Gastroesophageal sphincter (tissue), 4 donors: ENCODE data around the gene MUC5AC. TPM values are rescaled to one million over a fixed set of nuclear protein-coding genes. Genes with fewer than 3 reads are reported as not detected.

Experiments used
- ATAC-seq: fragments of 150-250 bp; one replicate; pipeline ENCODE4 v1.9.1; 2016; ENCODE audit warnings: mild to moderate bottlenecking, moderate library complexity
- H3K27ac ChIP-seq, 4 donors: fragments of 200-600 bp; sonication (generic) in 3 of 4; 1 replicate in 3 of 4; 2 replicates in 1 of 4; pipeline ENCODE4 v1.5.1; 2016 to 2019
- H3K27me3 ChIP-seq: fragments of 200-600 bp; sonication (generic); one replicate; pipeline ENCODE4 v1.5.1; 2019
- H3K36me3 ChIP-seq, 2 donors: fragments of 200-600 bp; sonication (generic); one replicate each; pipeline ENCODE4 v1.5.1; 2019; ENCODE audit warnings: control low read depth in 1 of 2
- H3K4me1 ChIP-seq, 3 donors: fragments of 200-600 bp; sonication (generic); 1 replicate in 2 of 3; 2 replicates in 1 of 3; pipeline ENCODE4 v1.5.1; 2016 to 2019; ENCODE audit warnings: control low read depth in 2 of 3
- H3K4me3 ChIP-seq, 2 donors: fragments of 200-600 bp; sonication (generic); one replicate each; pipeline ENCODE4 v1.5.1; 2019; ENCODE audit warnings: mild to moderate bottlenecking in 1 of 2, moderate library complexity in 1 of 2
- H3K9me3 ChIP-seq, 3 donors: fragments of 200-600 bp; sonication (generic); one replicate each; pipeline ENCODE4 v1.5.1; 2017 to 2019; ENCODE audit warnings: control low read depth in 2 of 3
- EP300 ChIP-seq: sonication (generic); formaldehyde crosslinking; IDR thresholded peaks from one replicate; pipeline ENCODE4 v1.6.1; 2017; ENCODE audit warnings: antibody characterized with exemption, mild to moderate bottlenecking
- POLR2A ChIP-seq, 2 donors: fragments of 450-650 bp; IDR thresholded peaks; one replicate each; pipeline ENCODE4 v1.6.1; 2017; ENCODE audit warnings: antibody characterized with exemption in 2 of 2, mild to moderate bottlenecking in 2 of 2, moderate library complexity in 1 of 2
- POLR2AphosphoS5 ChIP-seq: sonication (generic); formaldehyde crosslinking; IDR thresholded peaks from one replicate; pipeline ENCODE4 v1.6.1; 2017; ENCODE audit warnings: antibody characterized with exemption
- WGBS, 2 donors: methylation state at CpG; one replicate each; pipeline ENCODE4 v1.1.5; 2018; ENCODE audit warnings: low coverage in 1 of 2; 5-methylcytosine and 5-hydroxymethylcytosine counted together
- total RNA-seq, 4 donors: library from RNA; depleted of rRNA; stranded (reverse); fragments of >200 nt; gene quantifications; one replicate each; pipeline ENCODE4 v1.1.0, GENCODE V29; 2016
- TF ChIP-seq, protein P1 (sequence below), 4 experiments: fragments of 200-600 bp in 2 of 4; fragments of 450-650 bp in 2 of 4; sonication (generic) in 1 of 4; IDR thresholded peaks; one replicate each; pipeline ENCODE4 v1.5.1; 2017 to 2019; ENCODE audit warnings: antibody characterized with exemption in 4 of 4, mild to moderate bottlenecking in 2 of 4, moderate library complexity in 2 of 4

Gene MUC5AC
- total RNA-seq, 4 donors from 2014 or later = 0.02 to 0.31 TPM; not detected in 2

DNA sequence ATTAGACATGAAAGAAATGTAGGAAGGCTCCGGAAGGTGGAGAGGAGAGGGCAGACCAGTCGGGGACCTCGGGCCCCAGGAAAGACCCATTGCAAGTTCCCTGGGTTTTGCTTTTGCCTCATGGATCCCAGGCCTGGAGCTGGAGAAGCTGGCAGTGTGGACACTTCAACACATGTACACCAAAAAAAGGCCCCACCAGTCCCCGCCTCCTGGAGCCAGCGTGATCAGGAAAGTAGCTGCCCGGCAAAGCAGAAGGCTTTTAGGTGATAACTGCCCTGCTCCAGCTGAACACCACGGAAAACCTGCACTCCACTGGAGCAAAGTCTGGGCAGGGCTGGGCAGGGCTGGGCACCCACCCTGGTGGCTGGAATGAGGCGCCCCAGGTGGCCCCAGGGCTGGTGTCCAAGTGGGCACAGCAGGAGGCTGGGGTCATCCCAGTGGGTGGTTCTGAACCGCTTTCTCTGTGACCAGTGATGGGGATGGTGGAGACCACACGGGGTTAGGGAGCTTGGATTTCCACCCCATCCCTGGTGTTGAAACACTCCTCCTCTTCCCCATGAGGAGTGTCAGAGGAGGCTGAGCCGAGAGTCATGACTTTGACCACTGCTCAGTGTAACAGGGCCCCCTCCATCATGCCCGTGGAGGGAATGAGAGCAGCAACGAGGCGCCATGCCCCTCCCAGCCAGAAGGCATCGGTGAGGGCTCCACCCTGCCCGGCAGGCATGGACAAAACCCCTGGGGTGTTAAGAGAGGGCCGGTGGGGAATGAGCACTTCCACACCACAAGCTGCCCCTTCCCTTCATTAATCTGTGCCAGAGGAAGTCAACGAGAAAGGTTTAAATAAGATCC, 16.9 kb upstream of the MUC5AC start:
- ATAC-seq = no peak
- Histone ChIP-seq H3K9me3 (peaks cover 0 to 27% (median 0%) of the 10 kb centered on the region in 3 donors), H3K4me3 (no peak overlapping the region), H3K27me3 (peaks cover 43% of the 10 kb centered on the region), H3K36me3 (no peaks in the 10 kb centered on the region), H3K27ac (no peak overlapping the region), H3K4me1 (no peaks in the 10 kb centered on the region)
- TF ChIP-seq, protein P1, sequence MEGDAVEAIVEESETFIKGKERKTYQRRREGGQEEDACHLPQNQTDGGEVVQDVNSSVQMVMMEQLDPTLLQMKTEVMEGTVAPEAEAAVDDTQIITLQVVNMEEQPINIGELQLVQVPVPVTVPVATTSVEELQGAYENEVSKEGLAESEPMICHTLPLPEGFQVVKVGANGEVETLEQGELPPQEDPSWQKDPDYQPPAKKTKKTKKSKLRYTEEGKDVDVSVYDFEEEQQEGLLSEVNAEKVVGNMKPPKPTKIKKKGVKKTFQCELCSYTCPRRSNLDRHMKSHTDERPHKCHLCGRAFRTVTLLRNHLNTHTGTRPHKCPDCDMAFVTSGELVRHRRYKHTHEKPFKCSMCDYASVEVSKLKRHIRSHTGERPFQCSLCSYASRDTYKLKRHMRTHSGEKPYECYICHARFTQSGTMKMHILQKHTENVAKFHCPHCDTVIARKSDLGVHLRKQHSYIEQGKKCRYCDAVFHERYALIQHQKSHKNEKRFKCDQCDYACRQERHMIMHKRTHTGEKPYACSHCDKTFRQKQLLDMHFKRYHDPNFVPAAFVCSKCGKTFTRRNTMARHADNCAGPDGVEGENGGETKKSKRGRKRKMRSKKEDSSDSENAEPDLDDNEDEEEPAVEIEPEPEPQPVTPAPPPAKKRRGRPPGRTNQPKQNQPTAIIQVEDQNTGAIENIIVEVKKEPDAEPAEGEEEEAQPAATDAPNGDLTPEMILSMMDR (IDR thresholded peaks at IDR 0.05) = no peak
- TF ChIP-seq POLR2A (IDR thresholded peaks at IDR 0.05) (no peak), EP300 (no peak), POLR2AphosphoS5 (no peak)
- 77 to 84% methylated on average over 3 to 4 of the region's 18 CpGs for WGBS, 2 donors

DNA sequence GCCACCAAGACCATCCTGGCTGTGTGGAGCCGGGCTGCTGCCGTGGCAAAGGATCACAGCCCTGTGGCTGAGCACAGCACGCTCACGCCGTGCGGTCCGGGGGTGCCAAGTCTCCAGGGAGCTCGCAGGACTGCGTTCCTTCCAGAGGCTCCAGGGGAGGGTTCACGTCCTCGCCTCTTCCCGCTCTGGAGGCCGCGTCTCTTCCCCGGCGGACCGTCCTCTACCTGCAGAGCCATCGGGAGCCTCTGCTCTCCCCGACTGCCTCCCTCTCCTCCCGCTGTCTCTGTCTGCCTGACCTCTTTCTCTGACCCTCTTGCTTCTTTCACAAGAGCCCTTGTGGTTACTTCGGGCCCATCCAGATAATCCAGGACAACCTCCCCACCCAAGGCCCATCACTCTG, 11.4 kb upstream of the MUC5AC start:
- Histone ChIP-seq H3K4me3 (no peak overlapping the region), H3K27me3 (peaks cover 39% of the 10 kb centered on the region), H3K27ac (no peak overlapping the region), H3K9me3 (peaks cover 0 to 27% (median 0%) of the 10 kb centered on the region in 3 donors), H3K4me1 (peaks cover 0 to 8% (median 0%) of the 10 kb centered on the region in 3 donors), H3K36me3 (no peaks in the 10 kb centered on the region)
- no peak for ATAC-seq
- 81 to 100% methylated on average over 4 to 21 of the region's 21 CpGs for WGBS, 2 donors
- TF ChIP-seq POLR2AphosphoS5 (no peak), POLR2A (IDR thresholded peaks at IDR 0.05) (no peak), EP300 (no peak)
- TF ChIP-seq, protein P1 (IDR thresholded peaks at IDR 0.05) = no peak

DNA sequence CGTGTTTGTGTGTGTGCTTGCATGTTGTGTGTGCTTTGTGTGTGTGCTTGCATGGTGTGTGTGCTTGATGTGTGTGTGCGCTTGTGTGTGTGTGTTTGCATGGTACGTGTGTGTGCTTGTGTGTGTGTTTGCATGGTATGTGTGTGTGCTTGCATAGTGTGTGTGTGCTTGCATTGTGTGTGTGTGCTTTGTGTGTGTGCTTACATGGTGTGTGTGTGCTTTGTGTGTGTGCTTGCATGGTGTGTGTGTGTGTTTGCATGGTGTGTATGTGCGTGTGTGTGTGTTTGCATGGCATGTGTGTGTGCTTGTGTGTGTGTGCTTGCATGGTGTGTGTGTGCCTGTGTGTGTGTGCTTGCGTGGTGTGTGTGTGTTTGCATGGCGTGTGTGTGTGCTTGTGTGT, 10.0 kb upstream of the MUC5AC start:
- ATAC-seq = no peak
- WGBS, 2 donors = no CpG with 5 or more reads among the region's 6 CpGs
- Histone ChIP-seq H3K36me3 (no peaks in the 10 kb centered on the region), H3K27me3 (peaks cover 53% of the 10 kb centered on the region), H3K27ac (no peak overlapping the region), H3K4me1 (peaks cover 0 to 11% (median 0%) of the 10 kb centered on the region in 3 donors), H3K9me3 (peaks cover 0 to 19% (median 0%) of the 10 kb centered on the region in 3 donors), H3K4me3 (no peak overlapping the region)
- TF ChIP-seq POLR2A (IDR thresholded peaks at IDR 0.05) (no peak), POLR2AphosphoS5 (no peak), EP300 (no peak)
- TF ChIP-seq, protein P1 (IDR thresholded peaks at IDR 0.05) = no peak

DNA sequence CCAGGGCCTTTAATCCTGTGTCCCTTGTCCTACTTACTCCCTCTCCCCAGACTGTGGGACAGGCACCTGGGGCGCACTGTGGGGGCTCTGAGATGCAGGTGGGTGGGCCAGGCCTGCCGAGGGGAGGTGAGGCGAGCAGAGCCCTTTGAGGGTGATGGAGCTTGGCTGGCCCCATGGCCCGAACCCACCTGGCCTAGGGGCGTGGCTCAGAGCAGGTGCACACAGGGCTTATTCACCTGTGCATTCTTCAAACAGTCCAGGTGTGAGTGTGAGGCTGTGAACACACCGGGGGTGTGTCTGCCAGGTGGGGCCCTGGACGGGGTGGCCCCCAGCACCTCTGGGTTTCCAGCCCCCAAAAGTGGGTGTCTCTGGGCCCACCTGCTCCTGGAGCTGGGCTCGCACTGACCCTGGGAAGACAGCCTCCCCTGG, 9.0 kb upstream of the MUC5AC start:
- Histone ChIP-seq H3K27me3 (peaks cover 60% of the 10 kb centered on the region), H3K4me1 (peaks cover 0 to 11% (median 0%) of the 10 kb centered on the region in 3 donors), H3K36me3 (no peaks in the 10 kb centered on the region), H3K27ac (no peak overlapping the region), H3K4me3 (no peak overlapping the region), H3K9me3 (peaks cover 0 to 9% (median 0%) of the 10 kb centered on the region in 3 donors)
- no CpG with 5 or more reads among the region's 8 CpGs for WGBS, 2 donors
- no peak for TF ChIP-seq POLR2A (IDR thresholded peaks at IDR 0.05)
- TF ChIP-seq EP300 = no peak
- TF ChIP-seq, protein P1 (IDR thresholded peaks at IDR 0.05) = no peak
- TF ChIP-seq POLR2AphosphoS5 = no peak
- no peak for ATAC-seq

DNA sequence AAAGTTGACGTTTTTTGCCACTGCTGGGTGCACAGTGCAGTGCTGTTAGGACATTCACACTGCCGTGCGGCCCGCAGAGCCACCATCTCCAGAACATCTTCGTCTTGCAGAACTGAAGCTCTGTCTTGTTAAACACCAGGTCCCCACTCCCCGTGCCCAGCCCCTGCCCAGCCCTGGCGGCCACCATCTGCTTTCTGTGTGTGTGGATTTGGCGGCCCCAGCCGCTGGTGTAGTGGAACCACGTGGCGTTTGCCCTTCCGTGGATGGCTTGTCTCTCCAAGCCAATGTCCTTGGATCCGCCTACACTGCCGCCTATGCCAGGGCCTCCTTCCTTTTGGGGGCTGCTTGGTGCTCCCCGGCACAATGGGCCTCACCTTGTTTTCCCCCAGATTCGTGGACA, 8.2 kb upstream of the MUC5AC start:
- Histone ChIP-seq H3K36me3 (no peaks in the 10 kb centered on the region), H3K4me3 (no peak overlapping the region), H3K27ac (no peak overlapping the region), H3K27me3 (peaks cover 60% of the 10 kb centered on the region), H3K4me1 (peaks cover 0 to 11% (median 0%) of the 10 kb centered on the region in 3 donors), H3K9me3 (peaks cover 0 to 1% (median 0%) of the 10 kb centered on the region in 3 donors)
- 77 to 79% methylated on average over 6 to 11 of the region's 16 CpGs for WGBS, 2 donors
- ATAC-seq = no peak
- TF ChIP-seq POLR2A (IDR thresholded peaks at IDR 0.05) = no peak
- no peak for TF ChIP-seq EP300
- TF ChIP-seq, protein P1 (IDR thresholded peaks at IDR 0.05) = no peak
- no peak for TF ChIP-seq POLR2AphosphoS5
